ENCODE data around the gene ZFHX3. TPM values are rescaled to one million over a fixed set of nuclear protein-coding genes. Genes with fewer than 3 reads are reported as not detected.

ZFHX3 gene
- polyA plus RNA-seq, 1 donor from 2014 or later = 26.4 TPM

GRCh38 chr16:72985995-72986394 lies 61.9 kb downstream of the ZFHX3 start:
- Histone ChIP-seq H2AFZ (ENCODE audit: low read depth, low read length) (no peak overlapping the region), H3K9me2 (ENCODE audit: insufficient read depth, low read length) (no peaks in the 10 kb centered on the region), H3K36me3 (ENCODE audit: insufficient read depth, low read length) (no peaks in the 10 kb centered on the region), H3K27ac (ENCODE audit: low read length) (no peak overlapping the region), H4K20me1 (ENCODE audit: insufficient read depth) (peaks cover 98% of the 10 kb centered on the region), H3K9ac (ENCODE audit: low read length) (no peak overlapping the region), H3K4me2 (ENCODE audit: low read length) (no peak overlapping the region), H3F3A (ENCODE audit: insufficient read depth, low read length, poor library complexity, severe bottlenecking) (no peaks in the 10 kb centered on the region), H3K9me3 (ENCODE audit: low read length) (no peaks in the 10 kb centered on the region), H3K79me2 (replicated peaks; ENCODE audit: insufficient read depth, low read length) (peaks cover 100% of the 10 kb centered on the region), H3K27me3 (ENCODE audit: insufficient read depth, low read depth, low read length) (no peaks in the 10 kb centered on the region), H3K4me3 (ENCODE audit: low read length) (no peak overlapping the region)
- TF ChIP-seq TAF1 (IDR thresholded peaks at IDR 0.05; ENCODE audit: low read depth) (no peak), POLR2AphosphoS5 (IDR thresholded peaks at IDR 0.05) (no peak), MXI1 (conservative IDR thresholded peaks at IDR 0.05; ENCODE audit: poor library complexity, severe bottlenecking) (no peak), RAD21 (conservative IDR thresholded peaks at IDR 0.05) (no peak), EP300 (conservative IDR thresholded peaks at IDR 0.05; ENCODE audit: poor library complexity, severe bottlenecking) (no peak), EZH2 (IDR thresholded peaks at IDR 0.05; ENCODE audit: borderline replicate concordance, insufficient read depth, low read length, poor library complexity, severe bottlenecking) (no peak)
- TF ChIP-seq, protein P1, sequence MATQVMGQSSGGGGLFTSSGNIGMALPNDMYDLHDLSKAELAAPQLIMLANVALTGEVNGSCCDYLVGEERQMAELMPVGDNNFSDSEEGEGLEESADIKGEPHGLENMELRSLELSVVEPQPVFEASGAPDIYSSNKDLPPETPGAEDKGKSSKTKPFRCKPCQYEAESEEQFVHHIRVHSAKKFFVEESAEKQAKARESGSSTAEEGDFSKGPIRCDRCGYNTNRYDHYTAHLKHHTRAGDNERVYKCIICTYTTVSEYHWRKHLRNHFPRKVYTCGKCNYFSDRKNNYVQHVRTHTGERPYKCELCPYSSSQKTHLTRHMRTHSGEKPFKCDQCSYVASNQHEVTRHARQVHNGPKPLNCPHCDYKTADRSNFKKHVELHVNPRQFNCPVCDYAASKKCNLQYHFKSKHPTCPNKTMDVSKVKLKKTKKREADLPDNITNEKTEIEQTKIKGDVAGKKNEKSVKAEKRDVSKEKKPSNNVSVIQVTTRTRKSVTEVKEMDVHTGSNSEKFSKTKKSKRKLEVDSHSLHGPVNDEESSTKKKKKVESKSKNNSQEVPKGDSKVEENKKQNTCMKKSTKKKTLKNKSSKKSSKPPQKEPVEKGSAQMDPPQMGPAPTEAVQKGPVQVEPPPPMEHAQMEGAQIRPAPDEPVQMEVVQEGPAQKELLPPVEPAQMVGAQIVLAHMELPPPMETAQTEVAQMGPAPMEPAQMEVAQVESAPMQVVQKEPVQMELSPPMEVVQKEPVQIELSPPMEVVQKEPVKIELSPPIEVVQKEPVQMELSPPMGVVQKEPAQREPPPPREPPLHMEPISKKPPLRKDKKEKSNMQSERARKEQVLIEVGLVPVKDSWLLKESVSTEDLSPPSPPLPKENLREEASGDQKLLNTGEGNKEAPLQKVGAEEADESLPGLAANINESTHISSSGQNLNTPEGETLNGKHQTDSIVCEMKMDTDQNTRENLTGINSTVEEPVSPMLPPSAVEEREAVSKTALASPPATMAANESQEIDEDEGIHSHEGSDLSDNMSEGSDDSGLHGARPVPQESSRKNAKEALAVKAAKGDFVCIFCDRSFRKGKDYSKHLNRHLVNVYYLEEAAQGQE (IDR thresholded peaks at IDR 0.05; ENCODE audit: borderline replicate concordance) = no peak

DNA sequence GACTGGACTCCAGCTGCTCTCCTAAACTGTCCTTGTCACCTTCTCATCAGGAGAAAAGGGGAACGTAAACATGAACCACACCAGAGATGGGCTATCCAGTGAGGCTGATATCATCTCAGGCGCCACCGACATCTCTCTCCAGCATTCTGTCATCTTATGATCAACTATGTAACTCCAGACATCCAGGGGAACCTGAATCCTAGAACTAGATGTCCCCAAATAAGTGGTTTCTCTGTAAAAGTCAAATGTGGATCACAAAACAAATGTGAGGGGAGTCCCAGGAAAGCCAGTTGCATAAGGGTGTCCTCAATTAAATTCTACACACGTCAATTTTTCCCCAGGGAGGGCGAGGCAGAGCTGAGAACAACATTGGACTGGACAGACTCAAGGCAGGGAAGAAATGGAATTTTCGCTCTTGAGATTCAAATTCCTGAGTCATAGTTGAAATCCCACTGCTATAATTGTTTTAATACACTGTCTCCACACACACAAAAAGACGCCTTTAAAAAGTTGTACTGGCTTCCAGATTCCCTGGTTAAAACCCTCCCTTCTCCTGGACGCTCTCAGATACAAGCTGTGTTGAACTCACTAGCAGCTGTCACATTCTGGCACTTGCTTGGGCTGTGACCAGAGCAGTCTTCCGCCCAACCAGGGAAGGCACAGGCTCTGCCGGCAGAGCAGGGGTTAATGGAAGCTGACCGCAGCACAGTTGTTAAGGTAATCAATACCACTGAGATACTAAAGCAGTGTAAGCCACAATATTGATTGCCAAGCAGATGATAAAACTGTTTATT lies 62.6 kb downstream of the ZFHX3 start:
- H3K4me3 ChIP-seq (ENCODE audit: low read length) = no peak overlapping the region
- H3K9me3 ChIP-seq (ENCODE audit: low read length) = no peaks in the 10 kb centered on the region
- peaks cover 98% of the 10 kb centered on the region for H4K20me1 ChIP-seq (ENCODE audit: insufficient read depth)
- no peak overlapping the region for H3K9ac ChIP-seq (ENCODE audit: low read length)
- TF ChIP-seq POLR2AphosphoS5 (IDR thresholded peaks at IDR 0.05) (no peak), EZH2 (IDR thresholded peaks at IDR 0.05; ENCODE audit: borderline replicate concordance, insufficient read depth, low read length, poor library complexity, severe bottlenecking) (no peak), SMC3 (conservative IDR thresholded peaks at IDR 0.05; ENCODE audit: poor library complexity) (no peak), TAF1 (IDR thresholded peaks at IDR 0.05; ENCODE audit: low read depth) (no peak), RAD21 (conservative IDR thresholded peaks at IDR 0.05) (no peak), EP300 (conservative IDR thresholded peaks at IDR 0.05; ENCODE audit: poor library complexity, severe bottlenecking) (no peak), MXI1 (conservative IDR thresholded peaks at IDR 0.05; ENCODE audit: poor library complexity, severe bottlenecking) (no peak)
- TF ChIP-seq, protein P2, sequence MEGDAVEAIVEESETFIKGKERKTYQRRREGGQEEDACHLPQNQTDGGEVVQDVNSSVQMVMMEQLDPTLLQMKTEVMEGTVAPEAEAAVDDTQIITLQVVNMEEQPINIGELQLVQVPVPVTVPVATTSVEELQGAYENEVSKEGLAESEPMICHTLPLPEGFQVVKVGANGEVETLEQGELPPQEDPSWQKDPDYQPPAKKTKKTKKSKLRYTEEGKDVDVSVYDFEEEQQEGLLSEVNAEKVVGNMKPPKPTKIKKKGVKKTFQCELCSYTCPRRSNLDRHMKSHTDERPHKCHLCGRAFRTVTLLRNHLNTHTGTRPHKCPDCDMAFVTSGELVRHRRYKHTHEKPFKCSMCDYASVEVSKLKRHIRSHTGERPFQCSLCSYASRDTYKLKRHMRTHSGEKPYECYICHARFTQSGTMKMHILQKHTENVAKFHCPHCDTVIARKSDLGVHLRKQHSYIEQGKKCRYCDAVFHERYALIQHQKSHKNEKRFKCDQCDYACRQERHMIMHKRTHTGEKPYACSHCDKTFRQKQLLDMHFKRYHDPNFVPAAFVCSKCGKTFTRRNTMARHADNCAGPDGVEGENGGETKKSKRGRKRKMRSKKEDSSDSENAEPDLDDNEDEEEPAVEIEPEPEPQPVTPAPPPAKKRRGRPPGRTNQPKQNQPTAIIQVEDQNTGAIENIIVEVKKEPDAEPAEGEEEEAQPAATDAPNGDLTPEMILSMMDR (IDR thresholded peaks at IDR 0.05; ENCODE audit: poor library complexity, severe bottlenecking) = no peak
- TF ChIP-seq, protein P1 (IDR thresholded peaks at IDR 0.05; ENCODE audit: borderline replicate concordance) = no peak
- no peak overlapping the region for H3K4me2 ChIP-seq (ENCODE audit: low read length)
- H3K36me3 ChIP-seq (ENCODE audit: insufficient read depth, low read length) = no peaks in the 10 kb centered on the region
- no peaks in the 10 kb centered on the region for H3F3A ChIP-seq (ENCODE audit: insufficient read depth, low read length, poor library complexity, severe bottlenecking)
- no peak overlapping the region for H2AFZ ChIP-seq (ENCODE audit: low read depth, low read length)
- H3K9me2 ChIP-seq (ENCODE audit: insufficient read depth, low read length) = no peaks in the 10 kb centered on the region
- H3K27ac ChIP-seq (ENCODE audit: low read length) = no peak overlapping the region
- no peaks in the 10 kb centered on the region for H3K27me3 ChIP-seq (ENCODE audit: insufficient read depth, low read depth, low read length)
- peaks cover 100% of the 10 kb centered on the region for H3K79me2 ChIP-seq (replicated peaks; ENCODE audit: insufficient read depth, low read length)

Measured in neural cell (in vitro differentiated cells).